ENCODE data around the gene ZNF232. TPM values are rescaled to one million over a fixed set of nuclear protein-coding genes. Genes with fewer than 3 reads are reported as not detected.
"Not testable (repeated sequence)": the region's sequence is repeated elsewhere in the genome, so short reads cannot be mapped to it uniquely, and the experiment has no call there.

Gene ZNF232
- 1 to 10 TPM; 2.2 to 6.5 (median 4.4) TPM for total RNA-seq
- 1 to 10 TPM; 3.0 to 5.8 TPM for polyA plus RNA-seq
- long read RNA-seq, donor 1, partial matches to known transcripts, result 0 of 5 reads
- long read RNA-seq, donor 1, other reads (novel, unspliced or antisense), result 2 of 5 reads
- long read RNA-seq, donor 2, partial matches to known transcripts, result 4 of 10 reads
- long read RNA-seq, donor 2, other reads (novel, unspliced or antisense), result 4 of 10 reads
- long read RNA-seq, donor 3, partial matches to known transcripts, result 0 of 5 reads
- long read RNA-seq, donor 3, other reads (novel, unspliced or antisense), result 5 of 5 reads

- H3K9me3 ChIP-seq, result no peaks in the 10 kb centered on the region
- H3K4me3 ChIP-seq, result peak within 1 kb of the TSS; percentile 63 to 98 (median 82)
- DNase-seq (peak; percentile 93 to 98 (median 97)), ATAC-seq (peak; percentile 92 to 98 (median 96))
- H3K4me1 ChIP-seq, result peaks cover 0 to 23% (median 12%) of the 10 kb centered on the region in 12 donors
- TF ChIP-seq CTCF (IDR thresholded peaks at IDR 0.05), result peak in 3 of 12 donors; percentile 8 to 29 (median 10)
- peak in 1 of 2 donors; percentile 62 for TF ChIP-seq POLR2A (IDR thresholded peaks at IDR 0.05)
- intact Hi-C loops (cut with DNase I), result loop anchor here in 2 of 10 donors (2.0 to 5.0 kb wide), 2 partner anchors 34 to 79 kb away; partner anchors contain the start of genes ZFP3 (in 1 of the 2) and ZNF594 (in 1 of the 2)
- H3K27ac ChIP-seq, result peak within 1 kb of the TSS in 11 of 12 donors; percentile 24 to 87 (median 76)
- WGBS, 4 donors, result 0 to 1% (median 0%) methylated on average over 39 to 69 of the region's 69 CpGs
- peaks cover 0 to 21% (median 16%) of the 10 kb centered on the region in 9 donors for H3K27me3 ChIP-seq
- peaks cover 0 to 39% (median 18%) of the 10 kb centered on the region in 9 donors for H3K36me3 ChIP-seq
Measured at GRCh38 chr17:5111402-5112204, at the start of gene ZNF232. Gene ZNF232, minus strand, starts transcription at chr17:5111878. Its CDS starts 56 bp downstream, at chr17:5111822.

DNA sequence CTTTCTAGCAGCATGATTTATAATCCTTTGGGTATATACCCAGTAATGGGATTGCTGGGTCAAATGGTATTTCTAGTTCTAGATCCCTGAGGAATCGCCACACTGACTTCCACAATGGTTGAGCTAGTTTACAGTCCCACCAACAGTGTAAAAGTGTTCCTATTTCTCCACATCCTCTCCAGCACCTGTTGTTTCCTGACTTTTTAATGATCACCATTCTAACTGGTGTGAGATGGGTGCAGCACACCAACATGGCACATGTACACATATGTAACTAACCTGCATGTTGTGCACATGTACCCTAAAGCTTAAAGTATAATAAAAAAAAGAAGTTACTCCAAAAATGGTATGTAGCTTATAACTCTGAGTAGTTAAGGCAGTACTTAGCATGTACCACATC lies 49.0 kb upstream of the ZNF232 start:
- ATAC-seq; DNase-seq; H3K27me3 ChIP-seq; H3K9me3 ChIP-seq; intact Hi-C loops (cut with DNase I); H3K4me1 ChIP-seq; H3K27ac ChIP-seq; H3K36me3 ChIP-seq; H3K4me3 ChIP-seq: not testable (repeated sequence)
- 73 to 93% (median 89%) methylated on average over 1 of the region's 1 CpG for WGBS, 4 donors

- 44 to 91% (median 86%) methylated on average over 1 of the region's 1 CpG for WGBS, 4 donors
- intact Hi-C loops (cut with DNase I); H3K36me3 ChIP-seq; H3K9me3 ChIP-seq; DNase-seq; H3K4me3 ChIP-seq; H3K4me1 ChIP-seq; ATAC-seq; H3K27ac ChIP-seq; H3K27me3 ChIP-seq: not testable (repeated sequence)
Measured at GRCh38 chr17:5146122-5146521, 34.4 kb upstream of the ZNF232 start.

DNA sequence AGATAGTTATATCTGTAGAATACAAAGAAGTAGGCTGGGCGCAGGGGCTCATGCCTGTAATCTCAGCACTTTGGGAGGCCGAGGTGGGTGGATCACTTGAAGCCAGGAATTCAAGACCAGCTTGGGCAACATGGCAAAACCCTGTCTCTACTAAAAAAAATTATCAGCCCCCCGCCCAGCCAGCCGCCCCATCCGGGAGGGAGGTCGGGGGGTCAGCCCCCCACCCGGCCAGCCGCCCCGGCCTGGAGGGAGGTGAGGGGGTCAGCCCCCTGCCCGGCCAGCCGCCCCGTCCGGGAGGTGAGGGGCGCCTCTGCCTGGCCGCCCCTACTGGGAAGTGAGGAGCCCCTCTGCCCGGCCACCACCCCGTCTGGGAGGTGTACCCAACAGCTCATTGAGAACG lies 31.2 kb upstream of the ZNF232 start:
- H3K4me3 ChIP-seq; H3K27ac ChIP-seq; H3K4me1 ChIP-seq; DNase-seq; H3K9me3 ChIP-seq; ATAC-seq; H3K36me3 ChIP-seq; intact Hi-C loops (cut with DNase I); H3K27me3 ChIP-seq: not testable (repeated sequence)
- 75 to 90% (median 84%) methylated on average over 5 to 15 of the region's 18 CpGs for WGBS, 4 donors

GRCh38 chr17:5139458-5139732 lies 27.7 kb upstream of the ZNF232 start:
- intact Hi-C loops (cut with DNase I), result no loop called here
- H3K4me3 ChIP-seq, result no peak overlapping the region
- 86 to 100% (median 94%) methylated on average over 4 to 5 of the region's 5 CpGs for WGBS, 4 donors
- no peaks in the 10 kb centered on the region for H3K36me3 ChIP-seq
- no peaks in the 10 kb centered on the region for H3K9me3 ChIP-seq
- no peak for DNase-seq
- no peak for ATAC-seq
- TF ChIP-seq POLR2A (IDR thresholded peaks at IDR 0.05) (no peak), CTCF (IDR thresholded peaks at IDR 0.05) (no peak)
- H3K4me1 ChIP-seq, result no peaks in the 10 kb centered on the region
- no peak overlapping the region for H3K27ac ChIP-seq
- H3K27me3 ChIP-seq, result no peaks in the 10 kb centered on the region

Data from heart left ventricle (tissue), 16 donors.